Regular cardiac myocyte (primary cell): ENCODE results near the gene TMEM106B. TPM values are rescaled to one million over a fixed set of nuclear protein-coding genes. Genes with fewer than 3 reads are reported as not detected.

Source experiments
- total RNA-seq: library from RNA; depleted of rRNA; stranded (reverse); fragments of >200 nt; gene quantifications from 2 replicates; pipeline ENCODE4 v1.2.3, GENCODE V29; 2014

The TMEM106B gene
- 42.8 and 84.6 TPM in 2 replicates for total RNA-seq

GRCh38 chr7:12211054-12211710, at the start of gene TMEM106B:
Gene TMEM106B (plus strand): TSS chr7:12211294. CDS start chr7:12214811, 3,517 bp downstream.

Other genes with a start within 250 kb of the TMEM106B start
- gene VWDE, start 192.6 kb downstream of the TMEM106B start, total RNA-seq = 0.19 TPM in 1 of 2 replicates, not detected in the other